GM12875 (cell line): ENCODE measurements around the gene SETBP1.

Source experiments
- H3K4me3 ChIP-seq: one replicate; pipeline ENCODE4 v1.5.1; 2011; ENCODE audit warnings: low read depth, low read length, control low read depth
- CTCF ChIP-seq: IDR thresholded peaks from 2 replicates; pipeline ENCODE4 v1.5.1; 2011; ENCODE audit warnings: low read depth, mild to moderate bottlenecking, control low read depth, inconsistent platforms, low read length, moderate library complexity, borderline replicate concordance; ENCODE audit not compliant: insufficient read depth

The SETBP1 gene

GRCh38 chr18:44968336-44968735 lies 287.6 kb downstream of the SETBP1 start:
- H3K4me3 ChIP-seq, result no peak overlapping the region
- TF ChIP-seq CTCF, result no peak

GRCh38 chr18:44969214-44969795 lies 288.6 kb downstream of the SETBP1 start:
- no peak overlapping the region for H3K4me3 ChIP-seq
- no peak for TF ChIP-seq CTCF

GRCh38 chr18:44973282-44973681 lies 292.6 kb downstream of the SETBP1 start:
- H3K4me3 ChIP-seq, result no peak overlapping the region
- TF ChIP-seq CTCF, result no peak

- H3K4me3 ChIP-seq, result no peak overlapping the region
- no peak for TF ChIP-seq CTCF
Measured at GRCh38 chr18:44974174-44974573, 293.5 kb downstream of the SETBP1 start.

- no peak overlapping the region for H3K4me3 ChIP-seq
- TF ChIP-seq CTCF, result no peak
Measured at GRCh38 chr18:44977856-44978255, 297.2 kb downstream of the SETBP1 start.

- TF ChIP-seq CTCF, result no peak
- H3K4me3 ChIP-seq, result no peak overlapping the region
Measured at GRCh38 chr18:44979748-44980147, 299.1 kb downstream of the SETBP1 start.

GRCh38 chr18:44981121-44981520 lies 300.4 kb downstream of the SETBP1 start:
- no peak overlapping the region for H3K4me3 ChIP-seq
- no peak for TF ChIP-seq CTCF
